Measurements from ENCODE around the gene DNAH8.
"Not testable (repeated sequence)": the region's sequence is repeated elsewhere in the genome, so short reads cannot be mapped to it uniquely, and the experiment has no call there.

Gene DNAH8

GRCh38 chr6:38715016-38715689 lies at the start of gene DNAH8:
TSS of gene DNAH8 (plus strand) at chr6:38715311. CDS start at chr6:38722810, 7,499 bp downstream.
- DNase-seq, result no peak

- no peak for DNase-seq
These were observed 43.1 kb upstream of the DNAH8 start for GRCh38 chr6:38671885-38672467.

- DNase-seq, result no peak
These were observed 41.5 kb upstream of the DNAH8 start for GRCh38 chr6:38673397-38674165.

GRCh38 chr6:38676236-38676973 lies 38.7 kb upstream of the DNAH8 start:
- DNase-seq, result no peak

GRCh38 chr6:38676974-38677544 lies 38.1 kb upstream of the DNAH8 start:
- DNase-seq, result no peak

GRCh38 chr6:38678178-38678760 lies 36.8 kb upstream of the DNAH8 start:
- no peak for DNase-seq

- no peak for DNase-seq
These were observed 35.4 kb upstream of the DNAH8 start for GRCh38 chr6:38679668-38680067.

- no peak for DNase-seq
These were observed 33.3 kb upstream of the DNAH8 start for GRCh38 chr6:38681850-38682249.

GRCh38 chr6:38684237-38684636 lies 30.9 kb upstream of the DNAH8 start:
- no peak for DNase-seq

GRCh38 chr6:38684904-38685303 lies 30.2 kb upstream of the DNAH8 start:
- DNase-seq, result no peak

GRCh38 chr6:38686270-38687042 lies 28.7 kb upstream of the DNAH8 start:
- no peak for DNase-seq

GRCh38 chr6:38687043-38687353 lies 28.1 kb upstream of the DNAH8 start:
- no peak for DNase-seq

- DNase-seq, result no peak
These were observed 27.6 kb upstream of the DNAH8 start for GRCh38 chr6:38687549-38687948.

GRCh38 chr6:38688579-38689087 lies 26.5 kb upstream of the DNAH8 start:
- no peak for DNase-seq

- DNase-seq, result no peak
These were observed 19.7 kb upstream of the DNAH8 start for GRCh38 chr6:38695227-38695900.

- no peak for DNase-seq
These were observed 19.2 kb upstream of the DNAH8 start for GRCh38 chr6:38695933-38696332.

GRCh38 chr6:38696345-38696744 lies 18.8 kb upstream of the DNAH8 start:
- no peak for DNase-seq

GRCh38 chr6:38697846-38698245 lies 17.3 kb upstream of the DNAH8 start:
- DNase-seq, result no peak

GRCh38 chr6:38699702-38700101 lies 15.4 kb upstream of the DNAH8 start:
- not testable (repeated sequence) for DNase-seq

- no peak for DNase-seq
These were observed 13.6 kb upstream of the DNAH8 start for GRCh38 chr6:38701551-38701950.
